Skeletal muscle satellite cell (primary cell): ENCODE results near the gene TMEM181.

Experiments used
- H3K27me3 ChIP-seq: 2 replicates; pipeline ENCODE4 v1.7.0; 2013; ENCODE audit warnings: low read length; ENCODE audit not compliant: control insufficient read depth, insufficient read depth
- H3K36me3 ChIP-seq: 2 replicates; pipeline ENCODE4 v1.7.0; 2013; ENCODE audit warnings: mild to moderate bottlenecking, control low read depth, low read length; ENCODE audit not compliant: insufficient read depth
- H3K4me1 ChIP-seq: 2 replicates; pipeline ENCODE4 v1.7.0; 2013; ENCODE audit warnings: low read length; ENCODE audit not compliant: control insufficient read depth, insufficient read depth
- H3K4me2 ChIP-seq: 2 replicates; pipeline ENCODE4 v1.7.0; 2013; ENCODE audit warnings: mild to moderate bottlenecking, low read length
- H3K4me3 ChIP-seq: 2 replicates; pipeline ENCODE4 v1.7.0; 2013; ENCODE audit warnings: low read length
- H3K9ac ChIP-seq: 2 replicates; pipeline ENCODE4 v1.7.0; 2013; ENCODE audit warnings: mild to moderate bottlenecking, low read depth, low read length, moderate library complexity
- H3K9me3 ChIP-seq: replicated peaks from 2 replicates; pipeline ENCODE4 v1.7.0; 2013; ENCODE audit warnings: mild to moderate bottlenecking, control low read depth, low read length

TMEM181 gene

DNA sequence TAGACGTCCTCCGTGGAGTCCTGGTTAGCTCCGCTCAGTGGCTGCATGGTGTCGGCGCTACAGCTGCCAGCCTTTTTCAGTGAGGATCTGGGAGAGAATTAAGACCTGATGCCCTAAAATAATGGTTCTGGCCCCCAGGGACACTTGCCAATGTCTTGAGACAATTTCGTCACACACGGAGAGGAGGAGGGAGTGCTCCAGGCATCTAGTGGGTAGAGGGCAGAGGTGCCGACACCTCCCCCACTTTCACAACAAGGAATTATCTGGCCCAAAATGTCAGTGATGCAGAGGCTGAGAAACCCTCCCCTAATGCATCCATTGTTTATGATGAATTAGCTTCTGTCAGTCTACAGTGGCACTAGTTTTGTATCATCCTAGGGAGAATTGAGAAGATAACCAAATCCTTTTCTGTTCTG, 24.4 kb downstream of the TMEM181 start:
- H3K4me1 ChIP-seq, result no peaks in the 10 kb centered on the region
- H3K4me3 ChIP-seq, result no peak overlapping the region
- no peak overlapping the region for H3K4me2 ChIP-seq
- no peaks in the 10 kb centered on the region for H3K9me3 ChIP-seq
- no peak overlapping the region for H3K9ac ChIP-seq
- peaks cover 58% of the 10 kb centered on the region for H3K36me3 ChIP-seq
- no peaks in the 10 kb centered on the region for H3K27me3 ChIP-seq

DNA sequence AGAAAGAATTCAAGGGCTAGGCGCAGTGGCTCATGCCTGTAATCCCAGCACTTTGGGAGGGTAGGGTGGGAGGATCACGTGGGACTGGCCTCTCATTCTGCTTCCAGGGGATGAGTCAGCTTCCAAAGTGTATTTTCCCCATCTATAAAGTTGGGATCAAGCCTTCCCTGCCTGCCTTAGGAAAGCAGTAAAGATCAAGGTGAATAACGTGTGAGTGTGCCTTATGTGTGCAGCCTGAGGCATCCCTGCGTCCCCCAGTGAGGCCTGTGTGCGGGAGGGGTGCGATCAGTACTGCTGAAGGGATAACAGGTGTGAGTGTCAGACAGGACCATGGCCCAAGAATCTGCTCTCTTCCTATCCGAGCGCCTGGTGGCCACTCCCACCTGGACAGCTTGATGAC, 26.8 kb downstream of the TMEM181 start:
- H3K4me3 ChIP-seq, result no peak overlapping the region
- no peak overlapping the region for H3K9ac ChIP-seq
- peaks cover 77% of the 10 kb centered on the region for H3K36me3 ChIP-seq
- no peaks in the 10 kb centered on the region for H3K4me1 ChIP-seq
- no peaks in the 10 kb centered on the region for H3K27me3 ChIP-seq
- H3K4me2 ChIP-seq, result no peak overlapping the region
- H3K9me3 ChIP-seq, result no peaks in the 10 kb centered on the region

DNA sequence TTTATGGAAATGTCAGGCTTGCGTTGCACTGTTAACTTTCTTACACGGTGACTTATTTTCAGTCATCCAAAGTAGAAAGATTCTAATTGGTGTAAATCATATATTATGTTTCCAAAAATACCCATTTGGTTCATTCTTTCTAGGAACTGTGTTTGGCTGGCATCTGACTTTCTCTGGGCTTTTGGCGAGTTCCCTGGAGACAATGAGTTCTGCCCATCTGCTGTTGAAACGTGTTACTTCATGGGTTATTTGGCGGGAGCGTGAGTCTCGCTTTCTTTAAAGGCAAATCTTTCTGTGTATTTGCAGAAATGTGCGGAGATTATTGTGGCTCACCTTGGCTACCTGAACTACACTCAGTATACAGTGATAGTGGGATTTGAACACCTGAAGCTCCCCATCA, 29.5 kb downstream of the TMEM181 start:
- no peak overlapping the region for H3K4me3 ChIP-seq
- no peaks in the 10 kb centered on the region for H3K27me3 ChIP-seq
- H3K9me3 ChIP-seq, result no peaks in the 10 kb centered on the region
- H3K36me3 ChIP-seq, result peaks cover 82% of the 10 kb centered on the region
- no peak overlapping the region for H3K9ac ChIP-seq
- H3K4me2 ChIP-seq, result no peak overlapping the region
- no peaks in the 10 kb centered on the region for H3K4me1 ChIP-seq

DNA sequence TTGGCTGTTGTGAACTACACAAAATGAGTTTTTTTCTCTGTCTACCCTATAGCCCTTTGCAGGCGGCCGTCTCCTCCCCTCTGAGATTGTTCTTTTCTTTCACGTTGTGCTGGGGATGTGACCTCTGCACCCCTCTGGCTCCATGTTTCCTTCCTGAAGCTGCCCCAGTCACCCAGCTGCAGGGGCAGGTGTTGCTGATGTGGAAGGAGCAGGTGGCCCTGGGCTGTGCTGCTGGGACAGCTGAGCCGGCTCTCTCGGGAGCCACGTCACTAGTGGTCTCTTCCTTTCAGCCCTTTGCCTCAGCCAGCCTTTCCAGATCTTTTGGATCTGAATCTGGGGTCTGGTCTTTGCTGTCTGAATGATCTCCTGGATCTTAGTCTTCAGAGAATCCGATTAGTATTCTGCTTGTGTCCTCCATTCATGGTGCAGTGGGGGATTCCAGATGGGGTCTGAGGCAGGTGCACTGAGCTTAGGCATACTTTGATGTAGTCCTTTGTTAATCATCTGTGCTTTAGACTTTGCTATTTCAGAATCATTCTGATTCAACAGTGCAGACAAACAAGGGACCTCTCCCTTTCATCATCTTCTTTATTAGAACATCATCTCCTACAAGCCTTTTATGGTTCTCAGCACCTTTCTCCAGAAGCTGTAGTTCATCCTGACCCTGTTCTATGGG, 31.4 kb downstream of the TMEM181 start:
- Histone ChIP-seq H3K36me3 (peaks cover 80% of the 10 kb centered on the region), H3K4me1 (no peaks in the 10 kb centered on the region), H3K27me3 (no peaks in the 10 kb centered on the region), H3K4me3 (no peak overlapping the region), H3K4me2 (no peak overlapping the region), H3K9me3 (no peaks in the 10 kb centered on the region), H3K9ac (no peak overlapping the region)

DNA sequence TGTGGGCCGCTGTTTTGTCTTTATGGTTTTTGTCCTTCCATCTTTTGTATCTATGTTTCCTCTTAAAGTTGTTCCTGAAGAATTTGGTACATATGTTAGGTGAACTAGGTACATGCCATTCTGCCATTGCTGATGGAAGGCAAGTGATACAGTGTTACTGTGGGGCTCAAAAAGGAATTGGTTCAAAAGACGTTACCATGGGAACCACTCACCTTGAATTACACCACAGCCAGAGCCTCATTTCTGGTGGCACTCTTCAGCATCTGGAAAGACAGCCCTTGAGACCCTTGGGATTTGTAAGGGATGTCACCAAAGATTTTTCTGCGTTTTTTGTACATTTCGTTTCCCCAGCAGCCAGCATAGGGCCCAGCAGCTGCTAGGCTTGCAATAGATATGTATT, 31.9 kb downstream of the TMEM181 start:
- H3K9ac ChIP-seq, result no peak overlapping the region
- peaks cover 79% of the 10 kb centered on the region for H3K36me3 ChIP-seq
- no peaks in the 10 kb centered on the region for H3K4me1 ChIP-seq
- H3K4me3 ChIP-seq, result no peak overlapping the region
- H3K27me3 ChIP-seq, result no peaks in the 10 kb centered on the region
- H3K4me2 ChIP-seq, result no peak overlapping the region
- H3K9me3 ChIP-seq, result no peaks in the 10 kb centered on the region

DNA sequence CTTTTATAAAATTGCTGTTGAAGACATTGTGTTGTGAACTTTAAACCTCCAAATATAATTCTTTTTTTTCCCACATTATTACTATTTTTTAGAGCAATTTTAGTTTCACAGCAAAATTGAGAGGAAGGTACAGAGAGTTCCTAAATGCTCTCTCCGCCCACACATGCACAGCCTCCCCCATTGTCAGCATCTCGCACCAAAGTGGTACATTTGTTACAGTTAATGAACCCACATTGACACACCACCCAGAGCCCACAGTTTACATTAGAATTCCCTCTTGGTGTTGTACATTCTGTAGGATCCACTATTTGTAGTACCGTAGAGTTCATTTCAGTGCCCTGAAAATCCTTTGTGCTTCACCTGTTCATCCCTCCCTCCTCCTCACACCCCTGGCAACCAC, 33.8 kb downstream of the TMEM181 start:
- Histone ChIP-seq H3K27me3 (no peaks in the 10 kb centered on the region), H3K9ac (no peak overlapping the region), H3K9me3 (no peaks in the 10 kb centered on the region), H3K36me3 (peaks cover 72% of the 10 kb centered on the region), H3K4me1 (no peaks in the 10 kb centered on the region), H3K4me2 (no peak overlapping the region), H3K4me3 (no peak overlapping the region)

DNA sequence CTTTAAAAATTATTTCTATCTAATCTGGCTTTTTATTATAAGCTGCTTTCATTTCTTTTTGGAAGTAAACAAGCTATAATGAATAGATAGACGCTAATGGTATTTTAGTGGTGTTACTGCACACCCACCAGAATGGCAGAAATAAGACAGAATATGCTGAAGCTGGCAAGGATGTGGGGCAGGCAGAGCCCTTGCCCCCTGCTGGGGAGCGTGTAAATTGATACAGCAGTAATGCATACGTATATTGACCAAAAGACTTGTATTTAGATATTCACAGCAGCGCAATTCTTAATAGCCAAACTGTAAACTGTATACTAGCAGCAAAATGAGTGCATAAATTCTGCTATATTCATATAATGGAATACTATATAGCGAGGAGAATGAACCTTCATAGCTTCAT, 35.3 kb downstream of the TMEM181 start:
- no peaks in the 10 kb centered on the region for H3K27me3 ChIP-seq
- H3K9me3 ChIP-seq, result no peaks in the 10 kb centered on the region
- H3K36me3 ChIP-seq, result peaks cover 68% of the 10 kb centered on the region
- H3K4me1 ChIP-seq, result no peaks in the 10 kb centered on the region
- no peak overlapping the region for H3K9ac ChIP-seq
- no peak overlapping the region for H3K4me2 ChIP-seq
- no peak overlapping the region for H3K4me3 ChIP-seq

DNA sequence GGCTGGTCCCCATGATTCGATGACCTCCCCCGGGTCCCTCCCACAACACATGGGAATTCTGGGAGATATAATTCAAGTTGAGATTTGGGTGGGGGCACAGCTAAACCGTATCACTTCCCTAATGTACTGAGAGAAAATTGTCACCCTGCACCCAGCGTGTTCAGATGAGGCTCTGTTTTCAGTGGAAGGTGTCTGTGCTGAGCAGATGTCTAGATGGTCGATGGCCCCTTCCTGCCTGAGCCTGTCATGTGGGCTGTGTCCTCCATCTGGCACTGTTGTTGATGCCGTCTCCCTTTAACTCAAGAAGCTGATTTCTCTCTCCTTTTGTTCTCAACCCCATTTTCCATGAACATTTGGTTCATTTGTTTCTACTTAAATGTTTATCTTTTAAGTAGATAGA, 37.0 kb downstream of the TMEM181 start:
- no peak overlapping the region for H3K4me3 ChIP-seq
- no peaks in the 10 kb centered on the region for H3K27me3 ChIP-seq
- H3K36me3 ChIP-seq, result peaks cover 62% of the 10 kb centered on the region

DNA sequence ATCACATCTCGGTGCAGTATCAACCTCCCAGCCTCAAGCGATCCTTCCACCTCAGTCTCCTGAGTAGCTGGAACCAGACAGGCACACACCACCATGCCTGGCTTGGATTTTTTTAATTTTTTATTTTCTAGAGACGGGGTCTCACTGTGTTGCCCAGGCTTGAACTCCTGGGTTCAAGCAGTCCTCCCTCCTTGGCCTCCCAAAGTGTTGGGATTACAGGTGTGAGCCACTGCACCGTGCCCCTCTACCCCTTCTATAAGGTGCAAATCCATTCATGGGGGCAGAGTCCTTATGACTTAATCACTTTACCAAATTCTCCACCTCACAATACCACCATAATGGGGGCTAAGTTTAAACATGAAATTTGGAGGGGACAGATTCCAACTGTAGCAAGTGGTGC, 37.7 kb downstream of the TMEM181 start:
- Histone ChIP-seq H3K27me3 (no peaks in the 10 kb centered on the region), H3K4me3 (no peak overlapping the region)

More for the DNA sequence above, 37.0 kb downstream of the TMEM181 start:
- Histone ChIP-seq H3K4me2 (no peak overlapping the region), H3K4me1 (no peaks in the 10 kb centered on the region), H3K9ac (no peak overlapping the region), H3K9me3 (no peaks in the 10 kb centered on the region)

DNA sequence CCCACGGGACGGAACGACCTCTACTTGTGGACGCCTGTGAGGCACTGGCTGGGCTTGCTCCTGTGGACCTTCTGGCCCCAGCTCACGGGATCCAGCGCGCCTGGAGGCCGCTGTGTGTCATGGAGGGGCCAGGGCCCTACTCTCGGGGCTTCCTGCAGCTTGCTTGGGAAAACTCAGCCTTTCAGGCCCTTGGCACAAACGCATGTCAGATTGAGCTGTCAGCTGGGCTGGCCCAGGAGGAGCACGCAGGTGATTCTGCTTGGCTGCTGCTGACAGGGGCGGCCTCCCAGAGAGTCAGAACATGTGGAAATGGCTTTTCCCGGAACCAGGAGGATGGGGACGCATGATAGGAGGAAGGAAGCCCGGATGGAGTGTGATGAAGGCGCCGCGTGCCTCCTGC, 39.7 kb downstream of the TMEM181 start:
- H3K27me3 ChIP-seq, result no peaks in the 10 kb centered on the region
- no peak overlapping the region for H3K9ac ChIP-seq
- no peaks in the 10 kb centered on the region for H3K9me3 ChIP-seq
- no peak overlapping the region for H3K4me3 ChIP-seq
- H3K4me1 ChIP-seq, result no peaks in the 10 kb centered on the region
- H3K36me3 ChIP-seq, result peaks cover 53% of the 10 kb centered on the region
- no peak overlapping the region for H3K4me2 ChIP-seq

More for the DNA sequence above, 37.7 kb downstream of the TMEM181 start:
- no peaks in the 10 kb centered on the region for H3K4me1 ChIP-seq
- H3K9ac ChIP-seq, result no peak overlapping the region
- no peaks in the 10 kb centered on the region for H3K9me3 ChIP-seq
- H3K4me2 ChIP-seq, result no peak overlapping the region
- peaks cover 59% of the 10 kb centered on the region for H3K36me3 ChIP-seq

DNA sequence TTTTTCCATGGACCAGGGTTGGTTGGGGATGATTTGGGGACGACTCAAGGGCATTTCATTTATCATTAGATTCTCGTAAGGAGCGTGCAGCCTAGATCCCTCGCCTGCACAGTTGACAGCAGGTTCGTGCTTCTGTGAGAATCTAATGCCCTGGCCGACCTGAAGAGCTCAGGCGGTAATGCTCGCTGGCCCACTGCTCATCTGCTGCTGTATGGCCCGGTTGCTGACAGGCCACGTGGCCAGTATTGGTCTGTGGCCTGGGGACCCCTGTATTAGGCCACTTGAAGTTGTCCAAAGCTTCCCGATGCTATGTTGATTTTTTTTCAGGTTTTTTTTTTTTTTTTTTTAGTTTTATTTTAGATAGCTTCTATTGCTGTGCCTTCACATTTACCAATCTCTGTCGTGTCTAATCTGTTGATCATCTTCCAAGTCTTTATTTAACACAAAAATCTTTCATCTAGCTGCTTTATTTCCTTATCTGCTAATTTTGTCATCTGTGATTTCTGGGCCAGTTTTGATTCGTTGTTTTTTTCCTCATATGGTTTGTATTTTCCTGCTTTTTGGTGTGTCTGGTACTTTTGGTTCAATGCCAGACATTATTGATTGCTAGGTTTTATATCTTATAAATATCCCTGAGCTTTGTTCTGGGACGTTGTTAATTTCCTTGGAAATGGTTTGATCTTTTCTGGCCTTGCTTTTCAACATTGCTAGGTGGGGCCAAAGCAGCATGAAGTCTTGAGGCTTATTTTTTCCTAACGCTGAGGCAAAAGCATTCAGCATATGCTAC, 43.6 kb downstream of the TMEM181 start:
- Histone ChIP-seq H3K27me3 (no peaks in the 10 kb centered on the region), H3K36me3 (peaks cover 56% of the 10 kb centered on the region), H3K4me1 (peaks cover 6% of the 10 kb centered on the region), H3K9ac (no peak overlapping the region), H3K9me3 (no peaks in the 10 kb centered on the region), H3K4me3 (no peak overlapping the region), H3K4me2 (no peak overlapping the region)

DNA sequence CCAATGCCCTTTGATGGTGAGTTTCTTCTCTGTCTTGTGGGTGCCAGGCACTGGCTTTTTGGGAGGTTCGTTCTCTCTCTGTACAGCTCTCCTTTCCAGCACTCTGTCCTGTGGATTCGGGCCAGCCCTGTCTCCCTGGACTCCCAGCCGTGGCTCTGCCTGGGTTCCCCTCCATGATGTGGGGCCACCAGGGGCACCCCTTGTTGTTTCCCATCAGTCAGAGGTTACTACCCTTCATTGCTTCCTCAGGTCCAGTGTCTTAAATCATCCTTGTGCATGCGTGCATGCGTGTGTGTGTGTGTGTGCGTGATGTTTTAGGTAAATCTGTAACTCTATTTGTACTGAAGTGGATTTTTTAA, 44.1 kb downstream of the TMEM181 start:
- Histone ChIP-seq H3K36me3 (peaks cover 59% of the 10 kb centered on the region), H3K4me3 (no peak overlapping the region), H3K4me1 (peaks cover 6% of the 10 kb centered on the region), H3K9me3 (no peaks in the 10 kb centered on the region), H3K27me3 (no peaks in the 10 kb centered on the region), H3K4me2 (no peak overlapping the region), H3K9ac (no peak overlapping the region)
